Esophagus squamous epithelium (tissue), 5 donors: ENCODE results near the gene OTOA. TPM values are rescaled to one million over a fixed set of nuclear protein-coding genes. Genes with fewer than 3 reads are reported as not detected.
"Not testable (repeated sequence)": the region's sequence is repeated elsewhere in the genome, so short reads cannot be mapped to it uniquely, and the experiment has no call there.

ENCODE experiments used
- DNase-seq: peaks from one replicate; lab custom pipeline; 2025; lab: John Stamatoyannopoulos, UW
- H3K27ac ChIP-seq, 4 donors: fragments of 200-600 bp; sonication (generic); one replicate each; pipeline ENCODE4 v1.5.1; 2016 to 2019; ENCODE audit warnings: mild to moderate bottlenecking in 1 of 4
- H3K27me3 ChIP-seq, 4 donors: fragments of 200-600 bp; sonication (generic); 1 replicate in 3 of 4; 2 replicates in 1 of 4; pipeline versions ENCODE4 v1.5.1 to v1.6.0; 2017 to 2021; ENCODE audit warnings: antibody characterized with exemption in 1 of 4
- H3K36me3 ChIP-seq, 3 donors: fragments of 200-600 bp; sonication (generic); one replicate each; pipeline ENCODE4 v1.5.1; 2016 to 2019
- H3K4me1 ChIP-seq, 3 donors: fragments of 200-600 bp; sonication (generic); one replicate each; pipeline ENCODE4 v1.5.1; 2017 to 2019
- H3K4me3 ChIP-seq, 4 donors: fragments of 200-600 bp; sonication (generic); 1 replicate in 3 of 4; 2 replicates in 1 of 4; pipeline ENCODE4 v1.5.1; 2016 to 2019; ENCODE audit warnings: mild to moderate bottlenecking in 2 of 4, moderate library complexity in 1 of 4
- H3K9me3 ChIP-seq, 3 donors: fragments of 200-600 bp; sonication (generic); one replicate each; pipeline ENCODE4 v1.5.1; 2016 to 2019
- CTCF ChIP-seq, 6 experiments: fragments of 450-650 bp in 4 of 6; fragments of 200-600 bp in 2 of 6; sonication (generic) in 2 of 6; IDR thresholded peaks; one replicate each; pipeline ENCODE4 v1.5.1; 2016 to 2019; ENCODE audit warnings: antibody characterized with exemption in 6 of 6, mild to moderate bottlenecking in 4 of 6, moderate library complexity in 4 of 6
- POLR2A ChIP-seq, 4 donors: fragments of 450-650 bp; IDR thresholded peaks; one replicate each; pipeline ENCODE4 v1.6.1; 2017; ENCODE audit warnings: antibody characterized with exemption in 4 of 4, mild to moderate bottlenecking in 4 of 4, moderate library complexity in 3 of 4
- WGBS, 2 donors: methylation state at CpG; one replicate each; pipeline ENCODE4 v1.1.5; 2018; 5-methylcytosine and 5-hydroxymethylcytosine counted together
- intact Hi-C: fragments of 100-400 bp; cut with DNase I; formaldehyde crosslinking; loops from one replicate; pipeline ENCODE4 v1.15.0; 2022
- total RNA-seq, 4 donors: library from RNA; depleted of rRNA; stranded (reverse); fragments of >200 nt; gene quantifications; one replicate each; pipeline ENCODE4 v1.1.0, GENCODE V29; 2016
- donor health status: DM: yes; HTN: yes; CAD: no.

Gene OTOA
- total RNA-seq, 4 donors from 2014 or later: 0.11 to 0.38 TPM; not detected in 2

- no peak for DNase-seq
- intact Hi-C loops: no loop called here
- no peak overlapping the region for H3K4me3 ChIP-seq
- no peaks in the 10 kb centered on the region for H3K27me3 ChIP-seq
- peaks cover 0 to 55% (median 10%) of the 10 kb centered on the region in 3 donors for H3K4me1 ChIP-seq
- WGBS, 2 donors: 84 to 86% methylated on average over 3 to 9 of the region's 9 CpGs
- peak overlapping the region in 3 of 4 donors; percentile 11 to 14 (median 11) for H3K27ac ChIP-seq
- TF ChIP-seq POLR2A (IDR thresholded peaks at IDR 0.05) (no peak), CTCF (IDR thresholded peaks at IDR 0.05) (no peak)
- no peaks in the 10 kb centered on the region for H3K9me3 ChIP-seq
- H3K36me3 ChIP-seq: peaks cover 0 to 22% (median 0%) of the 10 kb centered on the region in 3 donors
These were observed 16.1 kb upstream of the OTOA start for GRCh38 chr16:21647562-21648164.

- peaks cover 5 to 66% (median 19%) of the 10 kb centered on the region in 3 donors for H3K4me1 ChIP-seq
- H3K27me3 ChIP-seq, H3K27ac ChIP-seq, intact Hi-C loops, H3K9me3 ChIP-seq, H3K4me3 ChIP-seq, DNase-seq: not testable (repeated sequence)
- 95 to 97% methylated on average over 7 to 10 of the region's 12 CpGs for WGBS, 2 donors
- H3K36me3 ChIP-seq: peaks cover 0 to 22% (median 0%) of the 10 kb centered on the region in 3 donors
These were observed 13.9 kb upstream of the OTOA start for GRCh38 chr16:21649826-21650406.

- H3K4me1 ChIP-seq: peaks cover 5 to 66% (median 15%) of the 10 kb centered on the region in 3 donors
- no peaks in the 10 kb centered on the region for H3K27me3 ChIP-seq
- peak overlapping the region in 1 of 4 donors; percentile 34 for H3K27ac ChIP-seq
- intact Hi-C loops: no loop called here
- no peak for DNase-seq
- TF ChIP-seq CTCF (IDR thresholded peaks at IDR 0.05): no peak
- TF ChIP-seq POLR2A (IDR thresholded peaks at IDR 0.05): no peak
- no peaks in the 10 kb centered on the region for H3K9me3 ChIP-seq
- H3K36me3 ChIP-seq: peaks cover 0 to 27% (median 0%) of the 10 kb centered on the region in 3 donors
- 65 to 82% methylated on average over 1 of the region's 1 CpG for WGBS, 2 donors
- H3K4me3 ChIP-seq: no peak overlapping the region
These were observed 13.2 kb upstream of the OTOA start for GRCh38 chr16:21650521-21650920.

- peaks cover 5 to 56% (median 11%) of the 10 kb centered on the region in 3 donors for H3K4me1 ChIP-seq
- H3K4me3 ChIP-seq: peak overlapping the region in 1 of 4 donors; percentile 24
- peaks cover 0 to 37% (median 0%) of the 10 kb centered on the region in 3 donors for H3K36me3 ChIP-seq
- DNase-seq: no peak
- no peak for TF ChIP-seq POLR2A (IDR thresholded peaks at IDR 0.05)
- no peak for TF ChIP-seq CTCF (IDR thresholded peaks at IDR 0.05)
- H3K9me3 ChIP-seq: no peaks in the 10 kb centered on the region
- H3K27ac ChIP-seq: peak overlapping the region in 1 of 4 donors; percentile 32
- H3K27me3 ChIP-seq: no peaks in the 10 kb centered on the region
- intact Hi-C loops: no loop called here
- 86 to 90% methylated on average over 3 of the region's 3 CpGs for WGBS, 2 donors
These were observed 12.3 kb upstream of the OTOA start for GRCh38 chr16:21651515-21651914.

- no peak for DNase-seq
- TF ChIP-seq POLR2A (IDR thresholded peaks at IDR 0.05) (no peak), CTCF (IDR thresholded peaks at IDR 0.05) (no peak)
- Histone ChIP-seq H3K27me3 (no peaks in the 10 kb centered on the region), H3K27ac (peak within 1 kb of the TSS in 1 of 4 donors; percentile 46), H3K9me3 (no peaks in the 10 kb centered on the region), H3K36me3 (peaks cover 0 to 31% (median 0%) of the 10 kb centered on the region in 3 donors), H3K4me1 (peaks cover 5 to 56% (median 12%) of the 10 kb centered on the region in 3 donors), H3K4me3 (peak within 1 kb of the TSS in 1 of 4 donors; percentile 24)
- intact Hi-C loops: no loop called here
- 82 to 88% methylated on average over 6 of the region's 6 CpGs for WGBS, 2 donors
These were observed 11.3 kb upstream of the OTOA start, which contains the start of gene IGSF6 for GRCh38 chr16:21652453-21652852. Gene IGSF6 (minus strand): TSS chr16:21652608. CDS start chr16:21652598, 10 bp downstream.
